Measurements from ENCODE around the gene C14orf132.

The C14orf132 gene

DNA sequence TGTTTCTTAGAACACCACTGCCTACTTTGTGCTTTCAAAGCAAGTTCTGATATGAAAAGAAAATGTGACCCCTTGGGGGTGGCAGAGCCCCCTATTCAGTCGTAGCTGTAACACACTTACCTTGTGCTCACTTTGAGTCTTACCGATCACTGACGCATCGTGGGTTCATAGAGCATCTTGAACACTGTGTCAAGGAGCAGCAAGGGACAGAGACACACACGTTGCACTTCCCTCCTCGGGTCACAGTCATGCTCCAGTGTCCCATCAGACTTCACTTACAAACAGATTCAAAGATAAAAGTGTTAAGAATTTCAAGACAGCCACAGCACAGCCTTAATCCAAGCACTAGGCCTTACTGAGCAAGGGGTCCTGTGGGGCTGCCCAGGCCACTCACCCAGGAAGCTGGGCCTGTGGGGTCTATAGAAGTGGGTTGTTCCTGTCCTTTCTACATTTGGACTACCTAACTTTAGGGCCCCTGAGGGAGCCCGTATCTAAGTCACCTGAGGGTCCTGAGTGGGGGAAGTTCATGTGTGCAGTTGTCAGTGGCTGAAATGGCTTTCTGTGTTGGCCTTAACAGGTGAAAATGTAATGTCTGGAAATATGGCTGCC is 90.1 kb downstream of the C14orf132 start:
- Histone ChIP-seq H3K36me3 (ENCODE audit: insufficient read depth, low read length) (no peaks in the 10 kb centered on the region), H3K27me3 (ENCODE audit: insufficient read depth, low read length, poor library complexity, severe bottlenecking) (no peaks in the 10 kb centered on the region), H3K9me2 (replicated peaks; ENCODE audit: low read depth, low read length) (no peaks in the 10 kb centered on the region), H3K9me3 (ENCODE audit: insufficient read depth, low read depth, low read length) (no peaks in the 10 kb centered on the region; the same call in 1 of the 2 replicates), H3K9ac (ENCODE audit: low read depth, low read length, poor library complexity, severe bottlenecking) (no peak overlapping the region), H3K4me3 (ENCODE audit: low read length, poor library complexity, severe bottlenecking) (no peak overlapping the region), H3K4me1 (ENCODE audit: insufficient read depth, low read length, poor library complexity, severe bottlenecking) (peaks cover 5% of the 10 kb centered on the region), H4K20me1 (ENCODE audit: insufficient read depth, low read length, poor library complexity, severe bottlenecking) (no peaks in the 10 kb centered on the region), H3F3A (ENCODE audit: low read depth) (no peaks in the 10 kb centered on the region), H2AFZ (ENCODE audit: low read length) (no peak overlapping the region), H3K79me2 (ENCODE audit: insufficient read depth, low read length) (no peaks in the 10 kb centered on the region), H3K4me2 (ENCODE audit: low read depth, low read length, poor library complexity, severe bottlenecking) (no peak overlapping the region)
- TF ChIP-seq EZH2phosphoT487 (IDR thresholded peaks at IDR 0.05; ENCODE audit: borderline replicate concordance): no peak
- TF ChIP-seq CTCF (conservative IDR thresholded peaks at IDR 0.05; ENCODE audit: low read length): no peak

DNA sequence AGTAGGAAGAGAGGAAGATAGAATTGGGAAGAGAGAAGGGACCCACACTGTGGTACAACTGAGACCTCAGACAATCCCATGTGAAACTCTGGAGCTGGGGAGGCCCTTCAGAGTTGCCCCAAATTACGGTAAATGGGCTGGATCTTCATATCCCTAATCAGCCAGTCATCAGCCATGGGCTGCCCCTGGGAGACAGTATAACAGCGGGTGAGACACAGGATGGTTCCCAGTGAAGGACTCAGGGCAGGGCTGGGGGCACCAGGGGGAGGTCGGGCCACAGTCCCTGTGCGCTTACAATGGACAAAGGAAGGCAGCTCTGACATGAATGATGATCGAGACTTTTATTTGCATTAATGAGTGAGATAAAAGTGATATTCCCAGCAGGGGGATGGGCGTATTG is 91.2 kb downstream of the C14orf132 start:
- Histone ChIP-seq H3K79me2 (ENCODE audit: insufficient read depth, low read length) (no peaks in the 10 kb centered on the region), H3K36me3 (ENCODE audit: insufficient read depth, low read length) (no peaks in the 10 kb centered on the region), H3K9me2 (replicated peaks; ENCODE audit: low read depth, low read length) (no peaks in the 10 kb centered on the region), H3F3A (ENCODE audit: low read depth) (no peaks in the 10 kb centered on the region), H3K27me3 (ENCODE audit: insufficient read depth, low read length, poor library complexity, severe bottlenecking) (no peaks in the 10 kb centered on the region), H3K4me2 (ENCODE audit: low read depth, low read length, poor library complexity, severe bottlenecking) (no peak overlapping the region), H3K9ac (ENCODE audit: low read depth, low read length, poor library complexity, severe bottlenecking) (no peak overlapping the region), H4K20me1 (ENCODE audit: insufficient read depth, low read length, poor library complexity, severe bottlenecking) (no peaks in the 10 kb centered on the region), H3K4me3 (ENCODE audit: low read length, poor library complexity, severe bottlenecking) (no peak overlapping the region), H2AFZ (ENCODE audit: low read length) (no peak overlapping the region), H3K4me1 (ENCODE audit: insufficient read depth, low read length, poor library complexity, severe bottlenecking) (peaks cover 5% of the 10 kb centered on the region), H3K9me3 (ENCODE audit: insufficient read depth, low read depth, low read length) (no peaks in the 10 kb centered on the region; the same call in 1 of the 2 replicates)
- TF ChIP-seq EZH2phosphoT487 (IDR thresholded peaks at IDR 0.05; ENCODE audit: borderline replicate concordance) (no peak), CTCF (conservative IDR thresholded peaks at IDR 0.05; ENCODE audit: low read length) (no peak)

DNA sequence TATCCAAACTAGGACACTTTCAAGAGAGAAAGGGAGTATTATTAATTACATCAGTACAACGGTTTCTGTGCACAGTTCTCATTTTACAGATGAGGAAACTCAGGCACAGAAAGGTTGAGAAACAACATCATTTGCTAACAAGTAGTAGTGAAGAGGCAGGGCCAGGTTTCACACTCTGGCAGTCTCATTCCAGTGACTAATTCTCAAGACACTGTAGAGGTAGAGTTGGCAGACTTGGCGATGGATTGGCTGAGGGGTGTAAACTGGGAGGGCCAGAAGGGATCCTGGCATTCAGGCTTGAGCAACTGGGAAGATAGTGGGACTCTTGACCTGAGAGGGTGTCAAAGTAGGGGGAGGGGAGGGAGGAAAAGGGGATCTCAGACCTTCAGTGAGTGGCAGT is 91.7 kb downstream of the C14orf132 start:
- Histone ChIP-seq H2AFZ (ENCODE audit: low read length) (no peak overlapping the region), H3F3A (ENCODE audit: low read depth) (no peaks in the 10 kb centered on the region), H3K36me3 (ENCODE audit: insufficient read depth, low read length) (no peaks in the 10 kb centered on the region), H3K27me3 (ENCODE audit: insufficient read depth, low read length, poor library complexity, severe bottlenecking) (no peaks in the 10 kb centered on the region), H3K4me3 (ENCODE audit: low read length, poor library complexity, severe bottlenecking) (no peak overlapping the region), H3K9me2 (replicated peaks; ENCODE audit: low read depth, low read length) (no peaks in the 10 kb centered on the region), H3K4me2 (ENCODE audit: low read depth, low read length, poor library complexity, severe bottlenecking) (no peak overlapping the region), H3K79me2 (ENCODE audit: insufficient read depth, low read length) (no peaks in the 10 kb centered on the region), H3K9ac (ENCODE audit: low read depth, low read length, poor library complexity, severe bottlenecking) (no peak overlapping the region), H4K20me1 (ENCODE audit: insufficient read depth, low read length, poor library complexity, severe bottlenecking) (no peaks in the 10 kb centered on the region), H3K4me1 (ENCODE audit: insufficient read depth, low read length, poor library complexity, severe bottlenecking) (peaks cover 5% of the 10 kb centered on the region), H3K9me3 (ENCODE audit: insufficient read depth, low read depth, low read length) (no peaks in the 10 kb centered on the region; the same call in 1 of the 2 replicates)
- TF ChIP-seq EZH2phosphoT487 (IDR thresholded peaks at IDR 0.05; ENCODE audit: borderline replicate concordance) (no peak), CTCF (conservative IDR thresholded peaks at IDR 0.05; ENCODE audit: low read length) (no peak)
